RCC 7860 (cell line): ENCODE results near the gene PBRM1.
A peak's percentile ranks its signal among the peaks of the same experiment; 100 is the strongest.

Source experiments
- DNase-seq: peaks from one replicate; pipeline ENCODE4 v3.0.0-alpha.2; 2015; ENCODE audit warnings: low spot score
- FAIRE-seq: peaks from 2 replicates; lab custom pipeline; 2012; peaks lifted over from hg19 to GRCh38; lab: Jason Lieb, UNC

The PBRM1 gene

DNA sequence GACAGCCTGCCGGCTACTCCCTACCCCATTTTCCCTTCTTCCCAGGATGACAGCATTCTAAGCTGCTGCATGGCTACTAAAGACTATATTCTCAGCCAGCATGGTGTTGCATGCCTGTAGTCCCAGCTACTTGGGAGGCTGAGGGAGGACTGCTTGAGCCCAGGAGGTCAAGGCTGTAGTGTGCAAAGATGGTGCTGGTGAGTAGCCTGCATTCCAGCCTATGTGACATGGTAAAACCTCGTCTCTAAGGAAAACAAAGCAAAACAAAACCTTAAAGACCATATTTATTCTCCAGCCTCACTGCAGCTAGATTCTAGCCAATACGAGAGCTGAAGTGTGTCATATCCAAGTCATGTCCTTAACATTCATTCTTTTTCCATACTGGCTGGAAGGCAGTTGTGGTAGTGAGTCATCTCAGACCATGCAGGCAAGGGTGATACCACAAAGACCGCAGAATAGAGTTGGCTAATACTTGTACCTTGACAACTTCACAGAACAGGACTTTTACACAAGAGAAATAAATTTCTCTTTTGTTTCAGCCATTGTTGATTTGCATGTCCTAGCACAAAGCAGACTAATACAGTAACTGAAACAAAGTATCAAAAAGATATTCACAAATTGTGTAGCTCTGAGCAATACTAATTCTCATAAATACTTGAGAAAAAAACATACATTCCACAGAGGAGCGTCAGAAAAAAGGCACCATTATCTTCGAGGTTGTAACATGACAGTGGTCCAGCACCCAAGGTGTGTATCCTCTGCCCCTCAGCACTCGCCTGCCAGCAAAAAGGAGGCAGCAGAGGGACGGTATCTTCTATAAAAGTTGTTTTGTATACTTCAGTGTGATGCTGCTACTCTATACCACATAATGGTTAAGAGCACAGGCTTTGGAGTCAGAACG is 14.8 kb downstream of the PBRM1 start:
- FAIRE-seq (peak; percentile 98), DNase-seq (peak; percentile 100)

DNA sequence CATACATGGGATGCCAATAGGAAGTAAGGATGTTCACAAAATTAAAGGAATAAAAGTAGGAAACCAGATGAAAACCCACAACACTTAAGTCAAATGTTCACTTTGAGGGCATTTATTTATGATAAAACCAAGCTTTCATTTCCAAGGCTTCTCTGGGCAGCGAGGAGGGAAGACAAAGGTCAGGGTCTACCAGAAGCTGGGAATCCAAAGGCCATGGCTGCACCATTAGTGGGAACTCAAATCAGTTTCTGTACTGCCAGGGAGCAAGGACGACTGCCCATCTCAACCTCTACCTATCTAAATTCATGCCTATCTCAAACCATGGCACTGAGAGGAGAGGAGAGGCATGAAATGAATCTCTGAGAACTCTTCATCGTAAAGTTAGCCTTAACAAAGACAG is 22.6 kb downstream of the PBRM1 start:
- DNase-seq, result no peak
- no peak for FAIRE-seq

GRCh38 chr3:52660046-52660445 is 25.7 kb downstream of the PBRM1 start:
- no peak for DNase-seq
- no peak for FAIRE-seq

GRCh38 chr3:52655895-52656294 is 29.8 kb downstream of the PBRM1 start:
- FAIRE-seq (no peak), DNase-seq (no peak)

- DNase-seq (no peak), FAIRE-seq (no peak)
Observed at GRCh38 chr3:52651592-52651991, 34.1 kb downstream of the PBRM1 start.

DNA sequence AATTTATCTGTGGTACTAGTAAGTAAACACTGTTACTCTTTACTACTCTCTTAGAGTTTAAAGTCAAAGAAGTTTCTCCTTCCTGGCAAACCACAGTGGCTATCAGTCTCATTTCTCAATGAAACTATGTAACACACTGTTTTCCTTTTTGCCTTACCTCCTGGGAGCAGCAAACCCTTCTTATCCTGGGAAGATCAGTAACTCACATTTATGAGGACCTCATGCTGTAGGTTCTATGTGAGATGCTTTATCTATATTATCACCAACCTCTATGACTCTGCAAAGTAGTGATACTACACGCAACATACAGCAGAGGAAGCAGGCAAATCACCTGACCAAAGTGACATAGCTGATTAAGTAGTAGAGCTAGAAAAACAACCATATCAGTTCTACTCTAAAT is 35.3 kb downstream of the PBRM1 start:
- FAIRE-seq (no peak), DNase-seq (no peak)

DNA sequence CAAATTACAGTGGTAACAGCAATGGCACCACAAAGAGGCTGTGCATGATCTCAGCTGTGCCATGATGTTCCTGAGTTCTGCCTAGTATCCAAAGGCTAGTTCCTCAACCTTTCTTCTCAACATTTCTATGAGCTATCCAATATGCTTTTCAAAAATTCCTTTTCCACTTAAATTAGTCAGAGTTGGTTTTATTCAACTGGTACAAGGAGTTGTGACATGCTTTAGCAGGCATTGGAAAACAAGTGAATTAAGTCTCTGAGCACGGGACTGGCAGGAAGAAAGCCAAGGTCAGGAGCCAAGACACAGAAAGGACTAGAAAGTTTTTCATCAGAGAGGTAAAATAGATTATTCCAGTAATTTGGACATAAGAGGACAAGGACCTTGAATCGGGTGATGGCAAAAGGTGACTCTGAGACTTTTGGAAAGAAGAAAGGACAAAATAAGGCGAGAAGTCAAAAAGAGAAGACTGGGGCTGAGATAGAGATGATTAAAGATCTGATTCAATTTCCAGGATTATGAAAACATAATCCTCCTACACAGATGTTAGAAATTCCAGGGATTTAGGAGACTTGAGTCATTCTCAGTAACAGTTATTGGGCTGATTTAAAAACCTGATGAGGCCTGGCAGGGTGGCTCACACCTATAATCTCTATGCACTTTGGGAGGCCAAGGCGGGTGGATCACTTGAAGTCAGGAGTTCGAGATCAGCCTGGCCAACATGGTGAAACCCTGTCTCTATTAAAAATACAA is 36.1 kb downstream of the PBRM1 start:
- FAIRE-seq, result no peak
- no peak for DNase-seq

DNA sequence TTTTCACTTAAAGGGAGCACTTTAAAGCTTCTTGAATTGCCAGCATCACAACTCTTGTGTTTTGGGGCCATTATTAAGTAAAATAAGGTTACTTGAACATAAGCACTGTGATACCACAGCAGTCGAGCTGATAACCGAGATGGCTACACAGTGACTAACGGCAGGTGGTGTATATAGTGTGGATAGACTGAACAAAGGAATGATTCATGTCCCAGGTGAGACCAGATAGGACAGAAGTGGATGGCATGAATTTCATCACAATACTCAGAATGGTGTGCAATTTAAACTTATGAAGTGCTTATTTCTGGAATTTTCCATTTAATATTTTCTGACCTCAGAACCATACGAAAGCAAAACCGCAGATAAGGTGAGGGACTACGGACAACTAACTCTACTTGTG is 40.2 kb downstream of the PBRM1 start:
- DNase-seq, result no peak

DNA sequence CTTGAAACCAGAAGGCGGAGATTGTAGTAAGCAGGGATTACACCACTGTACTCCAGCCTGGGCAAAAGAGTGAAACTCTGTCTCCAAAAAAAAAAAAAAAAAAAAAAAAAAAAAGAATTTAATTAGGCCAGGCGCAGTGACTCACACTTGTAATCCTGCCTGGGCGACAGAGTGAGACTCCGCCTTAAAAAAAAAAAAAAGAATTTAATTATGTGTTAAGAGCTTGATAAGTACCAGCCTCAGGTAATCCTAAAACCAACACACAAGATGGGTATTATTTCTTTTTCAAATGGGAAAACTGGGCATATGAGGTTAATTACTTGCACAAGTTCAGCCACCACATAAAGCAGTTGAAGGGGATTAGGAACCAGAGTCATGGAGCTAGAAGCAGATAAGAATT is 49.0 kb downstream of the PBRM1 start:
- DNase-seq, result no peak
- FAIRE-seq, result no peak

More for the DNA sequence above, 40.2 kb downstream of the PBRM1 start:
- FAIRE-seq, result no peak

DNA sequence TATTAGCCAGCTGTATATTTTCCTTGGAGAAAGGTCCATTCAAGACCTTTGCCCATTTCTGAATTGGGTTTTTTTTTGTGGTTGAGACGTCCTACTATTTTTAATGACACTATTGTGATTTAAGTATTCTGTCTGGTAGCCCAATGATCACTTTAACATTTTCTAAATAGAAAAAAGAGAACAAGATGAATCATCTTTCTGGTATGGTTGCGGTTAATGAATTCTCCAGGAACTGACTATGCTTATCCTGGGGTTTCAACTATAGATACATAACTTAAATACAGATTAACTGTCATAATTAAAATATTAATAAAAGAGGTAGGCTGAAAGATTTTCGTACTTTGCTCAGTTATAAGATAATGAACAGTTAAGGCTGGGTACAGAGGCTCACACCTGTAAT is 51.9 kb downstream of the PBRM1 start:
- DNase-seq (no peak), FAIRE-seq (no peak)

- no peak for FAIRE-seq
- DNase-seq, result no peak
Observed at GRCh38 chr3:52625041-52625440, 60.7 kb downstream of the PBRM1 start.

DNA sequence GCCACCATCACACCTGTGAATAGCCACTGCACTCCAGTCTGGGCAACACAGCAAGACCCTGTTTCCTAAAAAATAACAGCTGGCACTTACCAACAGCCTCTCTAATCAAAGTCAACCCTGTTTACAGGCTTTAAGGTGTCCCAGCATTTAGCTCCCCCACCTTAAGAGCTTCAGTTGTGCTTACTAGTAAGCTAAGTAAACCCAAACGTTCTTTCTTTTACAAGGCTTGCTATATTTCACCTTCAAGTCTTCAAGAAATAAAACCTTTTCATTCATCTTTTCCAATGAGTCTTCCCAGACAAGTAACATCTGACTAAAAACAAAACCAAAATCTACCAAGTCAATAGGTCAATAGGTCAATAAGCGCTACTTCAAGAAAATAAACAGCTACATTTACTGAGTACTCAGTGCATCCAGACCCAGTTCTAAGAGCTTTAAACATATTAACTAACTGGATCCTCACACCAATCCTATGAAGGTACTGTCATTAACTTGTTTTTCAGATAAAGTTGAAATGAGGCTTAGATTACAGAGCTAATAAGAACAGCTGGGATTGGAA is 62.4 kb downstream of the PBRM1 start:
- DNase-seq (no peak), FAIRE-seq (no peak)

- no peak for FAIRE-seq
- DNase-seq, result no peak
Observed at GRCh38 chr3:52620580-52620979, 65.1 kb downstream of the PBRM1 start.

DNA sequence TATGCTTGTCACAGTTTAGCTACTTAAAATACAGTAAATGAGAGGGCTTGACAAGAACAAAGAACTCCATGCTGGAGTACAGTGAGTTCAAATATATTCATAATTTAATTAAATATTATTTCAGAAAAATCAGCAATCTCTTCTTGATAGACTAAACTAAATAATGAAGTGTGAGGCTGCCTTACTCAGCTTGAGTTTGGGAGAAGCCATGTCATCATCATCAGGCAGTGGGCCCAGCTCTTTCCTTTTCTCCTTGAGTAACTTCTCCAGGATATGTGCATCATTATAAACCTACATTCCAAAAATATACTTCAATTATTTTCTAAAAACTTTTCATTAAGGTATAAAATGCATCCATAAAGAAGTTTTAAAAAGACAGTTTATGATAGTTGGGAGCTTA is 70.5 kb downstream of the PBRM1 start:
- no peak for FAIRE-seq
- DNase-seq, result no peak

DNA sequence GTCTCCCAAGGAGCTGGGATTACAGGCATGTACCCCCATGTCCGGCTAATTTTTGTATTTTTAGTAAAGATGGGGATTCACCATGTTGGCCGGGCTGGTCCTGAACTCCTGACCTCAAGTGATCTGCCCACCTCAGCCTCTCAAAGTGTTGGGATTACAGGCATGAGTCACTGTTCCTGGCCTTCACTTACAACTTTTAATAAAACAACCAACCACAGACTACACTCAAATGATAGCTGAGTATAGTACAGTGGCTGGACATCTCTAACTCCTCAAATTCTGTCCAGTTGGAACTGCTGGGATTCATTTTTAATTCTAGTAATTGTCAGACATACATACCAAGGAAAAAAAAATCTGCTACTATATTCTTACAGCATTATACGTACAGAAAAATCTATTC is 71.0 kb downstream of the PBRM1 start:
- DNase-seq, result no peak
- no peak for FAIRE-seq

DNA sequence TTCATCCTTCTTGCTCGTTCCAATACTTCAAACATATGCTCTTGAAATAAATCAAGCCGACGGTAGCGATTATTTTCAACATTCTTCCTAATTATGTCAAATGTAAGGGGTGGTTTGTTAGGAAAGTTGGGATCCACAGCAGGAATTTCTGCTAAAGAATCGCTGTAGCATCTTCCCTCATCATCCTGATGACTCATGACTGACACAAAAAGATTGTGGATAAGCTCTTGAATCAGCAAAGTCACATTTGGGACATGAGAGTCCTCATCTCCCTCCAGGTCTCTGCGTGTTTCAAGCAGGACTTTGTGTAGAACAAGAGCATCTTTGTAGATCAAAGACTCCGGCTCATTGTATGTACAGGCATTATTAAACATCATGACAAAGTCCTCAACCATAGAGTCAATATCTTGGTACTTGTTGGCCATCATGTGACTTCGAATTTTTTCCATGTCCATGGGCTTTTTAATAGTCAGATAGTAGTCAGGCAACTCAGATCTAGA is 76.3 kb downstream of the PBRM1 start:
- no peak for FAIRE-seq
- DNase-seq, result no peak

DNA sequence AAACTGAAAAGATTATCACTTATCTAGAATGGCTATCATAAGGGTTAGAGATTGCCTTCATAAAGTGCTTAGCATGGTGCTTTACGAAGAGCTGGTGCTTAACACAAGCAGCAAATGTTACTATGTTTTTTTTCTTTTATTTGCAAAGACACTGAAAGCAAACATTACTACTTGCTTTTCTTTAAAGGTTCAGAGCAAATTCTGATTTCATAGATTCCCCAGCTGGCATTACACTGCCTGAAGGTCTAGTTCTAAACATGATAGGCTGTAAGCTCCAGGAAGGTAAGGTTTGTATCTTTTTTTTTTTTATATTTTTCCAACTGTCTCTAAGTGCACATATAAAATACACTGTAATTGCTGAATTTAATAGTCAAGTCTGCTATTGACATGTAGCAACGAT is 77.4 kb downstream of the PBRM1 start:
- FAIRE-seq (no peak), DNase-seq (no peak)

GRCh38 chr3:52606373-52607085 is 79.2 kb downstream of the PBRM1 start:
- DNase-seq (no peak), FAIRE-seq (no peak)

- no peak for FAIRE-seq
- no peak for DNase-seq
Observed at GRCh38 chr3:52600258-52600657, 85.5 kb downstream of the PBRM1 start.

GRCh38 chr3:52596658-52597265 is 89.0 kb downstream of the PBRM1 start:
- FAIRE-seq (no peak), DNase-seq (no peak)

- FAIRE-seq, result no peak
- DNase-seq, result no peak
Observed at GRCh38 chr3:52593103-52593502, 92.6 kb downstream of the PBRM1 start.
